ENCODE data around the gene IPO11.
"Not testable (repeated sequence)": the region's sequence is repeated elsewhere in the genome, so short reads cannot be mapped to it uniquely, and the experiment has no call there.

The IPO11 gene

DNA sequence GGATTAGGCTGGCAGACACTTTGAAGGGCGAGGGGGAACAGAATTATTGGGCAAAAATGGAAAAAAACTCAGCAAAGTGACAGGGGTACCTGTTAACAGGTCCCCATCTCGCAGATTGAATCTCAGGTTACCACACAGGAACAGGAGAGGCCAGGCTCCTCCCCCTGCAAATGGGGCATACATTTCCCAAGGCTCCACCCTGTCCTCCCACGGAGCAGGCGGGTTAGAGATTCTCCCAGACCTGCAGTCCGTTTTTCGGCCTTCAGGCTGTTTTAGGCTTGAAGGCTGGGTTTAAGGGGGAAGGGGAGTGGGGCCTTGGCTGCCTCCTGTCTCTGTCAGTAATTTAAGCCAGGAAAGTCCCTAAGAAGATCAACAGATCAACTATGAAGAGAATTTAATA lies 208.7 kb downstream of the IPO11 start:
- TF ChIP-seq, protein P1, sequence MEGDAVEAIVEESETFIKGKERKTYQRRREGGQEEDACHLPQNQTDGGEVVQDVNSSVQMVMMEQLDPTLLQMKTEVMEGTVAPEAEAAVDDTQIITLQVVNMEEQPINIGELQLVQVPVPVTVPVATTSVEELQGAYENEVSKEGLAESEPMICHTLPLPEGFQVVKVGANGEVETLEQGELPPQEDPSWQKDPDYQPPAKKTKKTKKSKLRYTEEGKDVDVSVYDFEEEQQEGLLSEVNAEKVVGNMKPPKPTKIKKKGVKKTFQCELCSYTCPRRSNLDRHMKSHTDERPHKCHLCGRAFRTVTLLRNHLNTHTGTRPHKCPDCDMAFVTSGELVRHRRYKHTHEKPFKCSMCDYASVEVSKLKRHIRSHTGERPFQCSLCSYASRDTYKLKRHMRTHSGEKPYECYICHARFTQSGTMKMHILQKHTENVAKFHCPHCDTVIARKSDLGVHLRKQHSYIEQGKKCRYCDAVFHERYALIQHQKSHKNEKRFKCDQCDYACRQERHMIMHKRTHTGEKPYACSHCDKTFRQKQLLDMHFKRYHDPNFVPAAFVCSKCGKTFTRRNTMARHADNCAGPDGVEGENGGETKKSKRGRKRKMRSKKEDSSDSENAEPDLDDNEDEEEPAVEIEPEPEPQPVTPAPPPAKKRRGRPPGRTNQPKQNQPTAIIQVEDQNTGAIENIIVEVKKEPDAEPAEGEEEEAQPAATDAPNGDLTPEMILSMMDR (IDR thresholded peaks at IDR 0.05) = no peak

DNA sequence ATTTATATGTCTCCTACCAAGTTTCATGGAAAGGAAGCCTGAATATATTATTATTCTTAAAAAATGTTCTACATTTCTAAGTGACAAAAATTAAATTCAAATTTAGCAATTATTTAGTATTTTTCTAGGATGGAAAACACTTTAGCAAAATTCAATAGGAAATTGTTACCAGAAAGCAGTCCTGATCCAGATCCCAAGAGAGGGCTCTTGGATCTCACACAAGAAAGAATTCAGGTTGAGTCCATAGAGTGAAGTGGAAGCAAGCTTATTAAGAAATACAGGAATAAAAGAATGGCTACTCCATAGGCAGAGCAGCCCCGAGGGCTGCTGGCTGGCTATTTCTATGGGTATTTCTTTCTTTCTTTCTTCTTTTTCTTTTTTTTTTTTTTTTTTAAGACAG lies 210.7 kb downstream of the IPO11 start:
- TF ChIP-seq, protein P1 (IDR thresholded peaks at IDR 0.05) = no peak
- H3K27ac ChIP-seq = no peak overlapping the region
- DNase-seq (ENCODE audit: low spot score) = no peak
- H3K4me3 ChIP-seq = no peak overlapping the region

More for the DNA sequence above, 208.7 kb downstream of the IPO11 start:
- no peak overlapping the region for H3K4me3 ChIP-seq
- no peak for DNase-seq (ENCODE audit: low spot score)
- H3K27ac ChIP-seq = no peak overlapping the region

DNA sequence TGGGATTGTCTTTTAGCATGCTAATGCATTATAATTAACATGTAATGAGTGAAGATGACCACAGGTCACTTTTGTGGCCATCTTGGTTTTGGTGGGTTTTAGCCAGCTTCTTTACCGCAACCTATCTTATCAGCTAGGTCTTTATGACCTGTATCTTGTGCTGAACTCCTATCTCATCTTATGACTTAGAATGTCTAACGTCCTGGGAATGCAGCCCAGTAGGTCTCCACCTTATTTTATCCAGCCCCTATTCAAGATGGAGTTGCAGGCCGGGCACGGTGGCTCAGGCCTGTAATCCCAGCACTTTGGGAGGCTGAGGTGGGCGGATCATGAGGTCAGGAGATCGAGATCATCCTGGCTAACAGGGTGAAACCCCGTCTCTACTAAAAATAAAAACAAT lies 211.9 kb downstream of the IPO11 start:
- H3K4me3 ChIP-seq = not testable (repeated sequence)

DNA sequence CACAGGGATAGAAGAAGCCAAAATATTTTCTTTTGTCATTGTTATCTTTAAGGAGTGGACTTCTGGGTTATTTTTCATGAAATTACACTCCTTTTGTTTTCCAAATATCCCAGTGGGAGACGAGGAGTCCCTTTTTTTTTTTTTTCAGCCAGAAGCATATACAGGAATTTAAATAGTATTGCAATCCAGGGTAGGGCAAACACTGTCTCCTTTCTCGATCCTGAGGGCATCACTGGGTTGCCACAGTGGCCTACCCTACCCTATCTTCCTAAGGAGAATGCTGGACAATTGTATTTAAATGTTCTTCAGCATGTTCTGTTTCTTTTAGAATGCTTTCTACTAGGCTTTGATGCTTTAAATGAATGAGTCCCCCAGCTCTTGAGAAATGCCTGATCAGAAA lies 214.0 kb downstream of the IPO11 start:
- no peak for DNase-seq (ENCODE audit: low spot score)
- H3K27ac ChIP-seq = no peak overlapping the region
- no peak overlapping the region for H3K4me3 ChIP-seq
- TF ChIP-seq, protein P1 (IDR thresholded peaks at IDR 0.05) = no peak

More for the DNA sequence above, 211.9 kb downstream of the IPO11 start:
- H3K27ac ChIP-seq; DNase-seq (ENCODE audit: low spot score): not testable (repeated sequence)

DNA sequence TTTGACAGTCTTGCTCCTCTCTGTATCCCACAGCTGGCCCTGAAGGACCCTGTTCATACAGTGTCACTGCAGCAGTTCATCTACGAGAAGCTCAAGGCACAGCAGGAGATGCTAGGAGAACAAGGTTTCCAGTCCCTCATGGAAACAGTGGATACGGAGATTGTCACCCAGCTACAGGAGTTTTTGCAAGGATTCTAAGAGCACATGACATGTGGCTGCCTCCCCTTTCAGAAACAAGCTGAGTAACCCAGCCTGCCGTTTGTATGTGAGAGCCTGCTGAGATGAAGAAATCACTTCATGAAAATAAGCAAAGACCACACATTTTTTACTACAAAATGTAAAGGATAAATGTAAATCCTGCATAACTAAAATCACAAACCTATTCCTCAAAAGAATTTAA lies 214.6 kb downstream of the IPO11 start:
- DNase-seq (ENCODE audit: low spot score) = no peak

DNA sequence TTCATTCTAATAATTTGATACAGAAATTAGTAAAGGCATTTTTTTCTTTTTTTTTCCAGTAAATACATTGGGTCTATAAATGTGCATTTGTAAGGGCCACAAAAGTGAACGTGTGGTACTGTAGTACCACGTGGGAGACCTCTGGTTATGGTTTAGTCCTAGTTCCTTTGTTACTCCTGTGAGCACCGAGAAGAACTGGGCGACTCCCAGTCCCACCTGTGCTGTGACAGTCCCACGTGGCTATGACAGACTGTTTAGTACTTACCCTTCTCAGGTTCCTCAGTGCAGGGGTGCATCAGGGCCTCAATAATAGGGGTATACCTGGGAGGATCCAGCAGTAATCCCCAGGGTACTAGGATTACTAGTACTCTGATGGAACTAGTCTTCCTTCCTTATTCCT lies 215.3 kb downstream of the IPO11 start:
- TF ChIP-seq, protein P1 (IDR thresholded peaks at IDR 0.05) = no peak
- no peak for DNase-seq (ENCODE audit: low spot score)
- H3K4me3 ChIP-seq = no peak overlapping the region
- no peak overlapping the region for H3K27ac ChIP-seq

More for the DNA sequence above, 214.6 kb downstream of the IPO11 start:
- TF ChIP-seq, protein P1 (IDR thresholded peaks at IDR 0.05) = no peak
- H3K27ac ChIP-seq = no peak overlapping the region
- no peak overlapping the region for H3K4me3 ChIP-seq

DNA sequence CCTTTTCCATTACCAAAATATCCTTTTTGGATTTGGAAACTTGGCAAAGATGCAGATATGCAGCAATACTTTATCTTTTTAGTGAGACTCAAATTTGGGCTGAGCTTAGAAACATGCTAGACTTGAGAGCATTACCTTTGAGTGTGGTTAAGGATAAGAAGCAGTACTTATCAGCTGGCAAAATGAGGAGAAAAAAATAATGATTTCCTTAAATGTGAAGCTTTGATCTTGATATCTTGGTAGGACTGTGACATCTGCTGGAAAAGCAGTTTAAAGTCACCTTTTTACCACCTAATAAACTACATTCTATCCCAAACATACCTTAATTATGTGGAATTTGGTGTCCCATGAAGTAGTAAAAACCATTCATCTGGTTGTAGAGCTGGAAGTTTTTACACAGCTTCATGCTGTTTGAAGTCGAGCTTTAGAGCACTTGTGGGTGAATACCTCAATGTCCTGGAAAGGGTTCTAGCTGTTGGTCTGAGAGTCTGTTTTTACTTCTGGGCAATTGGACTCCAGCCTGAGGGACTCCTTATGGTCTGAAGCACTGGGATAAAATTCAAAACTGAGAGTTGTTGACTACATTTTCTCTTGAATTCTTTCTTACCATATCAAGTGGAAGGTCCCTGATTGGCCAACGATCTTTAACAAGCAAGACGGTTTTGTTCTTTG lies 219.5 kb downstream of the IPO11 start:
- no peak overlapping the region for H3K4me3 ChIP-seq
- no peak for DNase-seq (ENCODE audit: low spot score)
- peak overlapping the region in 1 of 2 donors; percentile 18 for H3K27ac ChIP-seq
- TF ChIP-seq, protein P1 (IDR thresholded peaks at IDR 0.05) = no peak

Measured in coronary artery (tissue), 2 donors.